22Rv1 (cell line): ENCODE measurements around the gene STAC.

ENCODE experiments used
- CTCF ChIP-seq: fragments of 450-650 bp; IDR thresholded peaks from 2 replicates; pipeline ENCODE4 v1.5.1; 2017; ENCODE audit warnings: mild to moderate bottlenecking
- ZFX ChIP-seq: fragments of 450-650 bp; IDR thresholded peaks from 2 replicates; pipeline ENCODE4 v1.6.1; 2017; ENCODE audit warnings: antibody characterized with exemption, borderline replicate concordance

- TF ChIP-seq ZFX (no peak), CTCF (no peak)
These were observed 112.7 kb downstream of the STAC start for GRCh38 chr3:36493051-36493450.
